Measurements from ENCODE around the gene MYO18B.

MYO18B gene

GRCh38 chr22:25829808-25830777 lies 88.1 kb downstream of the MYO18B start:
- no peak for DNase-seq

GRCh38 chr22:25833091-25833490 lies 91.1 kb downstream of the MYO18B start:
- DNase-seq = no peak

- no peak for DNase-seq
Observed at GRCh38 chr22:25833676-25834075, 91.7 kb downstream of the MYO18B start.

- no peak for DNase-seq
Observed at GRCh38 chr22:25834490-25834889, 92.5 kb downstream of the MYO18B start.

GRCh38 chr22:25835348-25835747 lies 93.4 kb downstream of the MYO18B start:
- DNase-seq = no peak

GRCh38 chr22:25837288-25837900 lies 95.4 kb downstream of the MYO18B start:
- no peak for DNase-seq

GRCh38 chr22:25838960-25839741 lies 97.2 kb downstream of the MYO18B start:
- DNase-seq = no peak

GRCh38 chr22:25839755-25840154 lies 97.8 kb downstream of the MYO18B start:
- DNase-seq = no peak

- DNase-seq = no peak
Observed at GRCh38 chr22:25840167-25840566, 98.2 kb downstream of the MYO18B start.

- no peak for DNase-seq
Observed at GRCh38 chr22:25840891-25841290, 98.9 kb downstream of the MYO18B start.

- DNase-seq = no peak
Observed at GRCh38 chr22:25841775-25842174, 99.8 kb downstream of the MYO18B start.

- no peak for DNase-seq
Observed at GRCh38 chr22:25843660-25844405, 101.8 kb downstream of the MYO18B start.

GRCh38 chr22:25844601-25845000 lies 102.6 kb downstream of the MYO18B start:
- DNase-seq = no peak

GRCh38 chr22:25845985-25846745 lies 104.2 kb downstream of the MYO18B start:
- DNase-seq = no peak

GRCh38 chr22:25847451-25847850 lies 105.5 kb downstream of the MYO18B start:
- DNase-seq = no peak

- no peak for DNase-seq
Observed at GRCh38 chr22:25848954-25849353, 107.0 kb downstream of the MYO18B start.

- DNase-seq = no peak
Observed at GRCh38 chr22:25849522-25849921, 107.5 kb downstream of the MYO18B start.

GRCh38 chr22:25852223-25852622 lies 110.2 kb downstream of the MYO18B start:
- no peak for DNase-seq

GRCh38 chr22:25853078-25853477 lies 111.1 kb downstream of the MYO18B start:
- DNase-seq = no peak

GRCh38 chr22:25853501-25854284 lies 111.7 kb downstream of the MYO18B start:
- DNase-seq = no peak

GRCh38 chr22:25869771-25870170 lies 127.8 kb downstream of the MYO18B start:
- DNase-seq = peak; percentile 2
